HEK293 (cell line): ENCODE results near the gene SLC34A3.

Experiments used
- BCL11B ChIP-seq: fragments of 450-650 bp; formaldehyde crosslinking; IDR thresholded peaks from 2 replicates; pipeline ENCODE4 v1.5.1; 2016; ENCODE audit warnings: low read depth, missing biosample characterization, missing genetic modification characterization
- GLIS1 ChIP-seq: fragments of 450-650 bp; formaldehyde crosslinking; IDR thresholded peaks from 2 replicates; pipeline ENCODE4 v1.5.1; 2016; ENCODE audit warnings: missing biosample characterization, missing genetic modification characterization
- PRDM1 ChIP-seq: fragments of 450-650 bp; formaldehyde crosslinking; IDR thresholded peaks from 2 replicates; pipeline ENCODE4; 2016; ENCODE audit warnings: missing biosample characterization, missing genetic modification characterization
- SCRT2 ChIP-seq: fragments of 450-650 bp; formaldehyde crosslinking; IDR thresholded peaks from 2 replicates; pipeline ENCODE4 v1.5.1; 2016; ENCODE audit warnings: missing biosample characterization, missing genetic modification characterization
- ZBTB48 ChIP-seq: fragments of 450-650 bp; formaldehyde crosslinking; IDR thresholded peaks from 2 replicates; pipeline ENCODE4 v1.5.1; 2016; ENCODE audit warnings: missing biosample characterization, missing genetic modification characterization
- ZBTB8A ChIP-seq: fragments of 450-650 bp; formaldehyde crosslinking; IDR thresholded peaks from 2 replicates; pipeline ENCODE4 v1.5.1; 2016; ENCODE audit warnings: missing biosample characterization, missing genetic modification characterization
- ZEB2 ChIP-seq: fragments of 450-650 bp; formaldehyde crosslinking; IDR thresholded peaks from 2 replicates; pipeline ENCODE4 v1.5.1; 2016; ENCODE audit warnings: missing biosample characterization, missing genetic modification characterization
- ZFP41 ChIP-seq: fragments of 450-650 bp; formaldehyde crosslinking; IDR thresholded peaks from 2 replicates; pipeline ENCODE4 v1.5.1; 2016; ENCODE audit warnings: missing biosample characterization, missing genetic modification characterization, borderline replicate concordance
- ZIC2 ChIP-seq: fragments of 450-650 bp; formaldehyde crosslinking; IDR thresholded peaks from 2 replicates; pipeline ENCODE4 v1.5.1; 2016; ENCODE audit warnings: missing biosample characterization, missing genetic modification characterization
- ZNF121 ChIP-seq: fragments of 450-650 bp; formaldehyde crosslinking; IDR thresholded peaks from 2 replicates; pipeline ENCODE4 v1.5.1; 2016; ENCODE audit warnings: missing biosample characterization, missing genetic modification characterization
- ZNF133 ChIP-seq: fragments of 450-650 bp; formaldehyde crosslinking; IDR thresholded peaks from 2 replicates; pipeline ENCODE4 v1.5.1; 2016; ENCODE audit warnings: missing biosample characterization, missing genetic modification characterization
- ZNF202 ChIP-seq: fragments of 450-650 bp; formaldehyde crosslinking; IDR thresholded peaks from 2 replicates; pipeline ENCODE4 v1.5.1; 2016; ENCODE audit warnings: missing biosample characterization, missing genetic modification characterization, borderline replicate concordance
- ZNF239 ChIP-seq: fragments of 450-650 bp; formaldehyde crosslinking; IDR thresholded peaks from 2 replicates; pipeline ENCODE4 v1.5.1; 2016; ENCODE audit warnings: missing biosample characterization, missing genetic modification characterization
- ZNF302 ChIP-seq: fragments of 450-650 bp; formaldehyde crosslinking; IDR thresholded peaks from 2 replicates; pipeline ENCODE4 v1.5.1; 2016; ENCODE audit warnings: missing biosample characterization, missing genetic modification characterization, low read depth
- ZNF37A ChIP-seq: fragments of 450-650 bp; IDR thresholded peaks from 2 replicates; pipeline ENCODE4 v1.5.1; 2018; ENCODE audit warnings: missing biosample characterization, missing genetic modification characterization
- ZNF423 ChIP-seq: fragments of 450-650 bp; formaldehyde crosslinking; IDR thresholded peaks from 2 replicates; pipeline ENCODE4 v1.5.1; 2016; ENCODE audit warnings: missing biosample characterization, missing genetic modification characterization
- ZNF596 ChIP-seq: fragments of 450-650 bp; IDR thresholded peaks from 2 replicates; pipeline ENCODE4 v1.5.0; 2018; ENCODE audit warnings: missing biosample characterization, mild to moderate bottlenecking, missing genetic modification characterization, moderate library complexity
- ZNF600 ChIP-seq: fragments of 450-650 bp; formaldehyde crosslinking; IDR thresholded peaks from 2 replicates; pipeline ENCODE4 v1.5.1; 2016; ENCODE audit warnings: missing biosample characterization, missing genetic modification characterization
- ZNF623 ChIP-seq: fragments of 450-650 bp; formaldehyde crosslinking; IDR thresholded peaks from 2 replicates; pipeline ENCODE4 v1.5.1; 2016; ENCODE audit warnings: missing biosample characterization, missing genetic modification characterization
- ZNF626 ChIP-seq: fragments of 450-650 bp; sonication (Bioruptor Pico); formaldehyde crosslinking; IDR thresholded peaks from 2 replicates; pipeline ENCODE4 v1.5.1; 2018; ENCODE audit warnings: missing biosample characterization, missing genetic modification characterization, inconsistent platforms
- ZNF664 ChIP-seq: fragments of 450-650 bp; formaldehyde crosslinking; IDR thresholded peaks from 2 replicates; pipeline ENCODE4 v1.5.1; 2016; ENCODE audit warnings: missing biosample characterization, missing genetic modification characterization
- ZNF785 ChIP-seq: fragments of 450-650 bp; formaldehyde crosslinking; IDR thresholded peaks from 2 replicates; pipeline ENCODE4 v1.5.1; 2016; ENCODE audit warnings: missing biosample characterization, missing genetic modification characterization
- ZNF791 ChIP-seq: fragments of 450-650 bp; formaldehyde crosslinking; IDR thresholded peaks from 2 replicates; pipeline ENCODE4 v1.5.1; 2016; ENCODE audit warnings: missing biosample characterization, missing genetic modification characterization
- TF ChIP-seq, protein P1 (sequence below): fragments of 450-650 bp; IDR thresholded peaks from 2 replicates; pipeline ENCODE4 v1.5.1; 2018; ENCODE audit warnings: missing biosample characterization, mild to moderate bottlenecking, missing genetic modification characterization
- TF ChIP-seq, protein P2 (sequence below): fragments of 450-650 bp; formaldehyde crosslinking; IDR thresholded peaks from 2 replicates; pipeline ENCODE4 v1.5.1; 2016; ENCODE audit warnings: missing biosample characterization, missing genetic modification characterization
- TF ChIP-seq, protein P3 (sequence below): fragments of 450-650 bp; formaldehyde crosslinking; IDR thresholded peaks from 2 replicates; pipeline ENCODE4 v1.5.1; 2016; ENCODE audit warnings: missing biosample characterization, missing genetic modification characterization
- TF ChIP-seq, protein P4 (sequence below): fragments of 450-650 bp; formaldehyde crosslinking; IDR thresholded peaks from 2 replicates; pipeline ENCODE4 v1.5.1; 2017; ENCODE audit warnings: missing biosample characterization, missing genetic modification characterization
- TF ChIP-seq, protein P5 (sequence below): fragments of 450-650 bp; formaldehyde crosslinking; IDR thresholded peaks from 2 replicates; pipeline ENCODE4 v1.5.1; 2016; ENCODE audit warnings: missing biosample characterization, missing genetic modification characterization
- TF ChIP-seq, protein P6 (sequence below): fragments of 450-650 bp; formaldehyde crosslinking; IDR thresholded peaks from 2 replicates; pipeline ENCODE4 v1.5.1; 2016; ENCODE audit warnings: missing biosample characterization, missing genetic modification characterization

Gene SLC34A3

DNA sequence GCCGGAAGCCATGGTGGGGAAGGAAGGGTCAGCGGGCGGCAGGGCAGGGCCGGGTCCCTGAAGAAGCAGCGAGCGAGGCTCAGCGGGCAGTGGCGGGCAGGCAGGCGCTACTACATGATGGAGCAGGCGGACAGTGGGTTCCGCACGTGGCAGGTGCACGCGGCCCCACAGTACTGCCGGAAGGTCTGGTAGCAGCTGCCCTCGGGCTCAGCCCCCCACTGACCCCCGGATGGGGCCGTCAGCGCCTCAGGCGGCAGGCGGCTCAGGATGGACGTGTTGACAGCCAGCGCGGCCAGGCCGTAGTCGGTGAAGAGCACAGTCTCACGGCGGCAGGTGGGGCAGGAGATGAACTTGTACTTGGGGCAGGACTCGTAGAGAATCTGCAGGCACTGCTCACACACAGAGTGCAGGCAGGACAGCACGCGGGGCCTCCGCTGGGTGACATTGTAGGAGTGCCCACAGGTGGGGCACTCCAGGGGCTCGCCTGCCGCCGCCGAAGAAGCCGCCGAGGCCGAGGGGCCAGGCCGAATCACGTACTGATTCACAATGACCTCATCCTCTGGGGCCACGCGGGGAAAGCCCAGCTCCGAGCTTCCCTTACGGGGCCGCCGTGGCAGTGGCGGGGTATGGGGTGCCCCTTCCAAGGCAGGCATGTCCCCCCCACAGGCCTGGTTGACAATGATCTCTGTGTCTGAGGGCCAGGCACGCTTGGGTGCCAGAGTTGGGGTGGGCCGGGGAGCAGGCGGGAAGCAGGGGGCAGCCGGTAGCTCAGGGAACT lies 10.2 kb upstream of the SLC34A3 start (continued):
- TF ChIP-seq, protein P1, sequence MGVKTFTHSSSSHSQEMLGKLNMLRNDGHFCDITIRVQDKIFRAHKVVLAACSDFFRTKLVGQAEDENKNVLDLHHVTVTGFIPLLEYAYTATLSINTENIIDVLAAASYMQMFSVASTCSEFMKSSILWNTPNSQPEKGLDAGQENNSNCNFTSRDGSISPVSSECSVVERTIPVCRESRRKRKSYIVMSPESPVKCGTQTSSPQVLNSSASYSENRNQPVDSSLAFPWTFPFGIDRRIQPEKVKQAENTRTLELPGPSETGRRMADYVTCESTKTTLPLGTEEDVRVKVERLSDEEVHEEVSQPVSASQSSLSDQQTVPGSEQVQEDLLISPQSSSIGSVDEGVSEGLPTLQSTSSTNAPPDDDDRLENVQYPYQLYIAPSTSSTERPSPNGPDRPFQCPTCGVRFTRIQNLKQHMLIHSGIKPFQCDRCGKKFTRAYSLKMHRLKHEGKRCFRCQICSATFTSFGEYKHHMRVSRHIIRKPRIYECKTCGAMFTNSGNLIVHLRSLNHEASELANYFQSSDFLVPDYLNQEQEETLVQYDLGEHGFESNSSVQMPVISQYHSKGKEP (tag by site-specific recombination) = no peak
- TF ChIP-seq, protein P2, sequence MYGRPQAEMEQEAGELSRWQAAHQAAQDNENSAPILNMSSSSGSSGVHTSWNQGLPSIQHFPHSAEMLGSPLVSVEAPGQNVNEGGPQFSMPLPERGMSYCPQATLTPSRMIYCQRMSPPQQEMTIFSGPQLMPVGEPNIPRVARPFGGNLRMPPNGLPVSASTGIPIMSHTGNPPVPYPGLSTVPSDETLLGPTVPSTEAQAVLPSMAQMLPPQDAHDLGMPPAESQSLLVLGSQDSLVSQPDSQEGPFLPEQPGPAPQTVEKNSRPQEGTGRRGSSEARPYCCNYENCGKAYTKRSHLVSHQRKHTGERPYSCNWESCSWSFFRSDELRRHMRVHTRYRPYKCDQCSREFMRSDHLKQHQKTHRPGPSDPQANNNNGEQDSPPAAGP (tag by site-specific recombination) = 0 out of 2 replicates have a peak, but pooled peaks have one; percentile 49
- TF ChIP-seq ZNF302 (tag by site-specific recombination) (no peak), BCL11B (tag by site-specific recombination) (no peak), ZFP41 (no peak), GLIS1 (tag by site-specific recombination) (no peak), ZNF37A (tag by site-specific recombination) (no peak), ZNF423 (no peak), ZNF623 (tag by site-specific recombination) (no peak), ZNF785 (no peak), ZNF626 (tag by site-specific recombination) (no peak), ZIC2 (tag by site-specific recombination) (peak; percentile 75), ZBTB48 (peak; percentile 24; the same call in 1 of the 2 replicates), PRDM1 (tag by site-specific recombination) (no peak), ZNF121 (tag by site-specific recombination) (no peak), ZNF202 (0 out of 2 replicates have a peak, but pooled peaks have one; percentile 4), ZNF600 (tag by site-specific recombination) (peak; percentile 89), ZNF596 (tag by site-specific recombination) (no peak), SCRT2 (peak; percentile 46; the same call in 1 of the 2 replicates), ZEB2 (tag by site-specific recombination) (0 out of 2 replicates have a peak, but pooled peaks have one; percentile 21), ZNF239 (tag by site-specific recombination) (no peak), ZBTB8A (tag by site-specific recombination) (peak; percentile 51), ZNF133 (no peak), ZNF791 (tag by site-specific recombination) (no peak), ZNF664 (tag by site-specific recombination) (no peak)
- TF ChIP-seq, protein P3, sequence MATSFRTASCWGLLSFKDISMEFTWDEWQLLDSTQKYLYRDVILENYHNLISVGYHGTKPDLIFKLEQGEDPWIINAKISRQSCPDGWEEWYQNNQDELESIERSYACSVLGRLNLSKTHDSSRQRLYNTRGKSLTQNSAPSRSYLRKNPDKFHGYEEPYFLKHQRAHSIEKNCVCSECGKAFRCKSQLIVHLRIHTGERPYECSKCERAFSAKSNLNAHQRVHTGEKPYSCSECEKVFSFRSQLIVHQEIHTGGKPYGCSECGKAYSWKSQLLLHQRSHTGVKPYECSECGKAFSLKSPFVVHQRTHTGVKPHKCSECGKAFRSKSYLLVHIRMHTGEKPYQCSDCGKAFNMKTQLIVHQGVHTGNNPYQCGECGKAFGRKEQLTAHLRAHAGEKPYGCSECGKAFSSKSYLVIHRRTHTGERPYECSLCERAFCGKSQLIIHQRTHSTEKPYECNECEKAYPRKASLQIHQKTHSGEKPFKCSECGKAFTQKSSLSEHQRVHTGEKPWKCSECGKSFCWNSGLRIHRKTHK (tag by site-specific recombination) = no peak
- TF ChIP-seq, protein P4, sequence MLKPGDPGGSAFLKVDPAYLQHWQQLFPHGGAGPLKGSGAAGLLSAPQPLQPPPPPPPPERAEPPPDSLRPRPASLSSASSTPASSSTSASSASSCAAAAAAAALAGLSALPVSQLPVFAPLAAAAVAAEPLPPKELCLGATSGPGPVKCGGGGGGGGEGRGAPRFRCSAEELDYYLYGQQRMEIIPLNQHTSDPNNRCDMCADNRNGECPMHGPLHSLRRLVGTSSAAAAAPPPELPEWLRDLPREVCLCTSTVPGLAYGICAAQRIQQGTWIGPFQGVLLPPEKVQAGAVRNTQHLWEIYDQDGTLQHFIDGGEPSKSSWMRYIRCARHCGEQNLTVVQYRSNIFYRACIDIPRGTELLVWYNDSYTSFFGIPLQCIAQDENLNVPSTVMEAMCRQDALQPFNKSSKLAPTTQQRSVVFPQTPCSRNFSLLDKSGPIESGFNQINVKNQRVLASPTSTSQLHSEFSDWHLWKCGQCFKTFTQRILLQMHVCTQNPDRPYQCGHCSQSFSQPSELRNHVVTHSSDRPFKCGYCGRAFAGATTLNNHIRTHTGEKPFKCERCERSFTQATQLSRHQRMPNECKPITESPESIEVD (tag by site-specific recombination) = no peak
- TF ChIP-seq, protein P5, sequence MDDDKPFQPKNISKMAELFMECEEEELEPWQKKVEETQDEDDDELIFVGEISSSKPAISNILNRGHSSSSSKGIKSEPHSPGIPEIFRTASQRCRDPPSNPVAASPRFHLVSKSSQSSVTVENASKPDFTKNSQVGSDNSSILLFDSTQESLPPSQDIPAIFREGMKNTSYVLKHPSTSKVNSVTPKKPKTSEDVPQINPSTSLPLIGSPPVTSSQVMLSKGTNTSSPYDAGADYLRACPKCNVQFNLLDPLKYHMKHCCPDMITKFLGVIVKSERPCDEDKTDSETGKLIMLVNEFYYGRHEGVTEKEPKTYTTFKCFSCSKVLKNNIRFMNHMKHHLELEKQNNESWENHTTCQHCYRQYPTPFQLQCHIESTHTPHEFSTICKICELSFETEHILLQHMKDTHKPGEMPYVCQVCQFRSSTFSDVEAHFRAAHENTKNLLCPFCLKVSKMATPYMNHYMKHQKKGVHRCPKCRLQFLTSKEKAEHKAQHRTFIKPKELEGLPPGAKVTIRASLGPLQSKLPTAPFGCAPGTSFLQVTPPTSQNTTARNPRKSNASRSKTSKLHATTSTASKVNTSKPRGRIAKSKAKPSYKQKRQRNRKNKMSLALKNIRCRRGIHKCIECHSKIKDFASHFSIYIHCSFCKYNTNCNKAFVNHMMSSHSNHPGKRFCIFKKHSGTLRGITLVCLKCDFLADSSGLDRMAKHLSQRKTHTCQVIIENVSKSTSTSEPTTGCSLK = no peak
- TF ChIP-seq, protein P6, sequence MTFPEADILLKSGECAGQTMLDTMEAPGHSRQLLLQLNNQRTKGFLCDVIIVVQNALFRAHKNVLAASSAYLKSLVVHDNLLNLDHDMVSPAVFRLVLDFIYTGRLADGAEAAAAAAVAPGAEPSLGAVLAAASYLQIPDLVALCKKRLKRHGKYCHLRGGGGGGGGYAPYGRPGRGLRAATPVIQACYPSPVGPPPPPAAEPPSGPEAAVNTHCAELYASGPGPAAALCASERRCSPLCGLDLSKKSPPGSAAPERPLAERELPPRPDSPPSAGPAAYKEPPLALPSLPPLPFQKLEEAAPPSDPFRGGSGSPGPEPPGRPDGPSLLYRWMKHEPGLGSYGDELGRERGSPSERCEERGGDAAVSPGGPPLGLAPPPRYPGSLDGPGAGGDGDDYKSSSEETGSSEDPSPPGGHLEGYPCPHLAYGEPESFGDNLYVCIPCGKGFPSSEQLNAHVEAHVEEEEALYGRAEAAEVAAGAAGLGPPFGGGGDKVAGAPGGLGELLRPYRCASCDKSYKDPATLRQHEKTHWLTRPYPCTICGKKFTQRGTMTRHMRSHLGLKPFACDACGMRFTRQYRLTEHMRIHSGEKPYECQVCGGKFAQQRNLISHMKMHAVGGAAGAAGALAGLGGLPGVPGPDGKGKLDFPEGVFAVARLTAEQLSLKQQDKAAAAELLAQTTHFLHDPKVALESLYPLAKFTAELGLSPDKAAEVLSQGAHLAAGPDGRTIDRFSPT = 0 out of 2 replicates have a peak, but pooled peaks have one; percentile 42
